GM21423 (cell line): Measurements from ENCODE around the gene ZNF560.

ENCODE experiments used
- ATAC-seq: cut with Tn5 transposase; IDR thresholded peaks from one replicate; pipeline ENCODE4 v1.9.1; 2021; ENCODE audit warnings: mild to moderate bottlenecking, moderate library complexity; ENCODE audit not compliant: unreplicated experiment

Gene ZNF560

DNA sequence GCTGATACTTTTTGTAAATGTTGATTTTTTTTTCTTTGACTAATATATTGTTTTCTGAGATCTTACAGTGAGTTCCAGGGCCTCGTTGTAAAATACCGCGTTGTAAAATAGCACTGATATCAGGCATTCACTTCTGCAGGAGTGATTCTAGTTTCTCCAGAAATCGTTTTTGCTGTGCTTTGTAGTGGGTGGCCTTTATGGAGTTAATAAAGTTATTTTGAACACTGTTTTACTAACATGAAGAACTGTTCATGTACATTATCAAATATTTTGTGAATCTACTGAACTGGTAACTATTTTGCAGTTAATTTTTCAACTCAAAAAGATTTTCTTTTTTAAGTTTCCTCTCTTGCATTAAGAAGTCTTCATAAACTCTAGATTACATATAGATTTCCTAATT is 62.1 kb downstream of the ZNF560 start:
- ATAC-seq = no peak

DNA sequence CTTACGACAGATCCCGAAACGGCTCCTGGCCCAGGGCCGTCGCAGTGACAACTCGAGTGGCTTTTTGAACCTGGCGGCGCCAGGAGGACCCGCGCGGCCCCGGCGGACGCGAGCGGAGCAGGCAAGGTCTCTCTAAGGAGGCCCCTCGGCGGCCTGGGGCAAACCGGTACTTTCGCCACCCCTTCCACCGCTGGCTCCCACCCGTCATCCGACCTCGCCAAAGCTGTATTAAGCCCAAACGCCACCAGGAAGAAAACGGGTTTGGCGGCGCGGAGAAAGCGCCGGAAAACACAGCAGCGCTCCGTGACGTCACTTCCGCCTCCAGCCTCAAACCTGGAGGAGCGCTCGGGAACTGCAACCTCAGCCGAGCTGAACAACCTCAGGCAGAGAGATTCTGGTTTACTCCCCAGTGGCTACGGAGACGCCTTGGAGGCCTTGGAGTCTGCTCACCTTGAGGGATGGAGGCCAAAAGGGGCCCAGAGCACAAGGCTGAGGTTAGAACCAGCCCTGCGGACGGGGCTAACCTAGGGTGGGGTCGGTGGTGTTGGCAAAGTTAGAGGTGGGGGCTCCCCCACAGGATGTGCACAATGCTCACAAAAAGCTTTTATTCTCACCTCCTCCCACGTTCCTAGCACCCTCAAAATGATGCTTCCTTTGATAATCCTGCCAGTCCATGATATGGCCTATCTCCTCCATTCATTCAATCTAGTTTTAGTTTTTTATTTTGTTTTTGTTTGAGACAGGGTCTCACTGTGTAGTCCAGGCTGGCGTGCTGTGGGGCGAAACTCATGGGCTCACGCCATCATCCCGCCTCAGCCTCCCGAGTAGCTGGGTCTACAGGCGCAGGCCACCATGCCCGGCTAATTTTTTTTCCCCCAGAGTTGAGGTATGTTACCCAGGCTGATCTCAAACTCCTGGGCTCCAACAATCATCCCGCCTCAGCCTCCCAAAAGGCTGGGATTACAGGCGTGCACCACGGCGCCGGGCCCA is 62.8 kb downstream of the ZNF560 start, which contains the start of gene ZNF266:
TSS of gene ZNF266 (minus strand) at position 295 of the 990 bp plus-strand sequence. CDS start 15,484 bp downstream, outside the sequence.
- peak; percentile 94 for ATAC-seq

DNA sequence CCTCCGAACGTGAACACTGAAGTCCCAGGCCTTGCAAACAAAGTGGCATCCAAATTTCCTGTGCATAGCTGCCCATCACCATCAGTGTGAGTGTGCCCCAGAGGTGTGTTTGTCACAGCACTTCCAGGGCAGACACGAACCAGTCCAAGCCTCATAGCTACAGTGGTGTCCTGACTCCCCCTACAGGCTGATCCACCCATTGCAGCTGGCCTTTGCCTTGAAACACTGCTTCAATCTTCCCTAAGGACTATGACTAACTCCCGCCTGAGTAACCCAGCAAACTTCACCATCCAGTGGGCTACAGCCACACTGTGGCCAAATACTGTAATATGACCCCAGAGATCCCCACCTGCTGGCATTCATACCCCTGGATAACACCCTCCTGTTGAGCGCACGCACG is 66.9 kb downstream of the ZNF560 start:
- no peak for ATAC-seq

DNA sequence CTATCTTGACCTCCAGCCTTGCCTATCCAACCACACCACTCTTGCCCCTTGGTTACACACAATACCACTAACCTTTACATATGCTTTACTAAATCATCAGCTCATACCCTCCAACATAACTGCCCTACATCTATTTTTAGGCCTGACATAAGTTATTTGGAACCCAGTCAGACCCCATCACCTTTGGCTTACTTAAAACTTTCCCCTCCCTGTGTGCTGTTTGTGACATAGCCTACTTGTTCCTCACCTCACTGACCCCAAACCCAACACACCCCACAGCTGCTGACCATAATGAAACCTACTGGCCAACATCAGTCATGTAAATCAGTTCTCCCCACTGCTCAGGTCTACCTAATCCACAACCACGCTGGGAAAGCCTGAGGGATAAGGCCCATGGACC is 68.0 kb downstream of the ZNF560 start:
- no peak for ATAC-seq

DNA sequence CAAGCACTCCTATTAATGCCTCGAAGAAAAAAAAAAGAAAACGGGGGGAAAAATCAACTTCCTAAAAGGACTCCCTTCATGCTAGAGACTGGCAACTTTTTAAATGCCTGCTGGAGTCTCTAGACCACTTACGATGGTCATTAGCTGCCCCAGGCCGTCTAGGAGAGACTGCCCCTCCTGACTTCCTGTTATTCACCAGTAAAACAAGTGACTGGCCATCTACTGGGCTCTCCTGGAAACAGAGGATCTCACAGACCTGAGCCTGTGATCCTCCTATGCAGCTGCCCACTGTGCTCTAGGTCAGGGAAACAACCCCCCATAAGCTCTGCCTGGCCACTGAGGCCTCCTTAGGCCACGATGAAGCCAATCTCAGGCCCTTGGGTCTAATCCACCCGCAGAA is 70.5 kb downstream of the ZNF560 start:
- no peak for ATAC-seq
